ENCODE measurements around the gene MAGI2. TPM values are rescaled to one million over a fixed set of nuclear protein-coding genes. Genes with fewer than 3 reads are reported as not detected.

The MAGI2 gene
- polyA plus RNA-seq, 1 experiment, result 0.81 TPM

DNA sequence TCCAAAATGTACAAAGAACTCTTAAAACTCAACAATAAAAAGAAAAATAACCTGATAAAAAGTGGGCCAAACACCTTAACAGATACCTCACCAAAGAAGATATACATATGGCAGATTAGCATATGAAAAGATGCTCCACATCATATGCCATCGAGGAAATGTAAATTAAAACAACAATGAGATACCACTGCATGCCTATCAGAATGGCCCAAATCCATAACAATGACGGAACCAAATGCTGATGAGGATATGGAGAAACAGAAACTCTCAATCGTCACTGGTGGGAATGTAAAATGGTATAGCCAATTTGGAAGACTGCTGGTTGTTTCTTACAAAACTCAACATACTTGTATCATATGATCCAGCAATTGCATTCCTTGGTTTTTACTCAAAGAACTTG lies 1335.0 kb downstream of the MAGI2 start:
- CTCF ChIA-PET, result no interaction called here
- Histone ChIP-seq H3K36me3 (ENCODE audit: control insufficient read depth, insufficient read depth, low read length) (no peaks in the 10 kb centered on the region), H3K4me3 (ENCODE audit: low read depth, low read length) (no peak overlapping the region), H3K27me3 (ENCODE audit: control insufficient read depth, insufficient read depth, low read length) (no peaks in the 10 kb centered on the region)
- TF ChIP-seq CTCF (IDR thresholded peaks at IDR 0.05; ENCODE audit: insufficient read depth, low read depth, low read length), result no peak
- POLR2A ChIA-PET, result no interaction called here
- no peak for DNase-seq (ENCODE audit: low read depth)

GRCh38 chr7:78115876-78116275 lies 1337.6 kb downstream of the MAGI2 start:
- CTCF ChIA-PET, result interaction anchor here (1.2 kb wide), 1 partner anchor 11 kb away, joined by 4 read pairs; no protein-coding TSS in a partner anchor
- POLR2A ChIA-PET, result no interaction called here
- no peaks in the 10 kb centered on the region for H3K27me3 ChIP-seq (ENCODE audit: control insufficient read depth, insufficient read depth, low read length)
- no peak for TF ChIP-seq CTCF (IDR thresholded peaks at IDR 0.05; ENCODE audit: insufficient read depth, low read depth, low read length)
- H3K4me3 ChIP-seq (ENCODE audit: low read depth, low read length), result no peak overlapping the region
- no peaks in the 10 kb centered on the region for H3K36me3 ChIP-seq (ENCODE audit: control insufficient read depth, insufficient read depth, low read length)
- DNase-seq (ENCODE audit: low read depth), result no peak

DNA sequence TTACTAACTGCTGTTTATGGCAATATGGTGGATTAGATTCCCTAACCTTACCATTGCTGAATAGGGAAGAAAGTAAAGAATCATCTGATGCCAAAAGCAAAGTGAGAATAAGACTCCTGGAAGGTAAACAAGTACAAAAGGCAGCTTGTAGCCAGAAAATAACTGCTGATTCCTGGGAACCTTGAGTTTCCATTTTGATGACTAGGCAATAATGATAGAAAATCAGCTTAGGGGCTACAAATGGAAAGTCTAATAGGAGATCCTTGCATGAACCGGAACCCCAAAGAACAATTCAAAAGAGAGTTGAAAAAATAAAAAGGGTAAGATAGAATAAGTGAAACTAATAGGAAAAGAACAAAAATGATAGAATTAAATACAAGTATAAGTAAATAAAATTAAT lies 1338.5 kb downstream of the MAGI2 start:
- no peak overlapping the region for H3K4me3 ChIP-seq (ENCODE audit: low read depth, low read length)
- no peak for DNase-seq (ENCODE audit: low read depth)
- ChIA-PET CTCF (interaction anchor here (1.2 to 1.4 kb wide), 2 partner anchors 8 to 12 kb away, joined by 3 to 4 read pairs; no protein-coding TSS in a partner anchor), POLR2A (interaction anchor here (0.6 kb wide), 1 partner anchor 431 kb away, joined by 3 read pairs; no protein-coding TSS in a partner anchor)
- no peaks in the 10 kb centered on the region for H3K36me3 ChIP-seq (ENCODE audit: control insufficient read depth, insufficient read depth, low read length)
- TF ChIP-seq CTCF (IDR thresholded peaks at IDR 0.05; ENCODE audit: insufficient read depth, low read depth, low read length), result no peak
- H3K27me3 ChIP-seq (ENCODE audit: control insufficient read depth, insufficient read depth, low read length), result no peaks in the 10 kb centered on the region

GRCh38 chr7:78112488-78112887 lies 1341.0 kb downstream of the MAGI2 start:
- Histone ChIP-seq H3K36me3 (ENCODE audit: control insufficient read depth, insufficient read depth, low read length) (no peaks in the 10 kb centered on the region), H3K27me3 (ENCODE audit: control insufficient read depth, insufficient read depth, low read length) (no peaks in the 10 kb centered on the region), H3K4me3 (ENCODE audit: low read depth, low read length) (no peak overlapping the region)
- ChIA-PET POLR2A (no interaction called here), CTCF (interaction anchor here (0.9 kb wide), 1 partner anchor 27 kb away, joined by 3 read pairs; no protein-coding TSS in a partner anchor)
- no peak for DNase-seq (ENCODE audit: low read depth)
- no peak for TF ChIP-seq CTCF (IDR thresholded peaks at IDR 0.05; ENCODE audit: insufficient read depth, low read depth, low read length)

DNA sequence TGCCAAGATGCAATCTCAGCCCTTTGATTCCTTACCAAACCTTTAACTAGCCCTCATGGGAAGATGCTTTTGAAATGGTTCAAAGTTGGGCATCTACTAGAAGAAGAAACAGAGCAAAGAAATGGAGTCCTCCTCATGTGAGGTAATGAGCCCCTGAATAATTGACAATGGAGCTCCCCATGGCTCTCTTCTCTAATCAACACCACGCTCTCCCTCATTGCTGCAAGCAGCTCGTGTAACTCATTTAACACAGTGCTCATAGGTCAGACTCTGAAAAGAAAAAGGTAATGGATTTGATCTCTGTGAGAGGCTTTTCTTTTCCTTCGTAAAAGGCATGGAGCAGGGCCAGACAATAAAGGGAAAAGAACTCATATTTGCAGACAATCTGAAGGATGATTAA lies 1342.1 kb downstream of the MAGI2 start:
- TF ChIP-seq CTCF (IDR thresholded peaks at IDR 0.05; ENCODE audit: insufficient read depth, low read depth, low read length), result no peak
- POLR2A ChIA-PET, result no interaction called here
- Histone ChIP-seq H3K27me3 (ENCODE audit: control insufficient read depth, insufficient read depth, low read length) (no peaks in the 10 kb centered on the region), H3K36me3 (ENCODE audit: control insufficient read depth, insufficient read depth, low read length) (no peaks in the 10 kb centered on the region), H3K4me3 (ENCODE audit: low read depth, low read length) (no peak overlapping the region)
- DNase-seq (ENCODE audit: low read depth), result no peak
- CTCF ChIA-PET, result interaction anchor here (1.2 to 1.5 kb wide), 2 partner anchors 11 kb away, joined by 3 to 4 read pairs; no protein-coding TSS in a partner anchor

Measured in BJ (cell line).